Measurements from ENCODE around the gene TDRD6.

The TDRD6 gene

GRCh38 chr6:46677314-46677654 is 10.4 kb upstream of the TDRD6 start:
- DNase-seq (ENCODE audit: low read depth), result no peak

GRCh38 chr6:46684771-46685170 is 2.9 kb upstream of the TDRD6 start:
- DNase-seq (ENCODE audit: low read depth), result no peak

GRCh38 chr6:46688117-46688965 is 656 bp downstream of the TDRD6 start:
- no peak for DNase-seq (ENCODE audit: low read depth)

GRCh38 chr6:46688966-46689335 is 1.3 kb downstream of the TDRD6 start:
- DNase-seq (ENCODE audit: low read depth), result no peak

GRCh38 chr6:46689657-46690056 is 2.0 kb downstream of the TDRD6 start:
- no peak for DNase-seq (ENCODE audit: low read depth)

- no peak for DNase-seq (ENCODE audit: low read depth)
Measured at GRCh38 chr6:46690141-46690755, 2.6 kb downstream of the TDRD6 start.

- no peak for DNase-seq (ENCODE audit: low read depth)
Measured at GRCh38 chr6:46690911-46691451, 3.3 kb downstream of the TDRD6 start.

GRCh38 chr6:46699970-46700369 is 12.3 kb downstream of the TDRD6 start:
- DNase-seq (ENCODE audit: low read depth), result no peak

- DNase-seq (ENCODE audit: low read depth), result no peak
Measured at GRCh38 chr6:46704562-46704961, 16.9 kb downstream of the TDRD6 start.

GRCh38 chr6:46706464-46706863 is 18.8 kb downstream of the TDRD6 start:
- DNase-seq (ENCODE audit: low read depth), result no peak

- no peak for DNase-seq (ENCODE audit: low read depth)
Measured at GRCh38 chr6:46711491-46711890, 23.8 kb downstream of the TDRD6 start.

- no peak for DNase-seq (ENCODE audit: low read depth)
Measured at GRCh38 chr6:46715141-46715540, 27.5 kb downstream of the TDRD6 start.

- no peak for DNase-seq (ENCODE audit: low read depth)
Measured at GRCh38 chr6:46719099-46719498, 31.4 kb downstream of the TDRD6 start.

- no peak for DNase-seq (ENCODE audit: low read depth)
Measured at GRCh38 chr6:46720401-46720800, 32.7 kb downstream of the TDRD6 start.

- no peak for DNase-seq (ENCODE audit: low read depth)
Measured at GRCh38 chr6:46729787-46730326, 42.2 kb downstream of the TDRD6 start.

GRCh38 chr6:46730921-46731461 is 43.3 kb downstream of the TDRD6 start:
- DNase-seq (ENCODE audit: low read depth), result no peak

- DNase-seq (ENCODE audit: low read depth), result no peak
Measured at GRCh38 chr6:46733341-46733801, 45.7 kb downstream of the TDRD6 start.

- no peak for DNase-seq (ENCODE audit: low read depth)
Measured at GRCh38 chr6:46734867-46735719, 47.4 kb downstream of the TDRD6 start, which contains the start of gene PLA2G7. Gene PLA2G7 (minus strand): TSS chr6:46735375. CDS start chr6:46722891, 12,484 bp downstream.

GRCh38 chr6:46735720-46736031 is 48.0 kb downstream of the TDRD6 start:
- no peak for DNase-seq (ENCODE audit: low read depth)

- DNase-seq (ENCODE audit: low read depth), result no peak
Measured at GRCh38 chr6:46736906-46737305, 49.2 kb downstream of the TDRD6 start.

GRCh38 chr6:46741482-46741881 is 53.8 kb downstream of the TDRD6 start:
- no peak for DNase-seq (ENCODE audit: low read depth)

GRCh38 chr6:46741910-46742309 is 54.2 kb downstream of the TDRD6 start:
- DNase-seq (ENCODE audit: low read depth), result no peak

All from stimulated activated CD8-positive, alpha-beta memory T cell treated with anti-CD3 and anti-CD28 coated beads, Interleukin-15, amount 100 ng/mL, for 1 hour (primary cell).